GM23338 (cell line): Measurements from ENCODE around the gene HGFAC.

Experiments used
- CREB1 ChIP-seq: fragments of 250-450 bp; sonication (Bioruptor Pico); IDR thresholded peaks from 2 replicates; pipeline ENCODE4 v1.5.0; 2020; ENCODE audit warnings: low read depth, mild to moderate bottlenecking, moderate library complexity
- CTCF ChIP-seq, 2 experiments: fragments of 200-600 bp in 1 of 2; sonication (generic) in 1 of 2; conservative IDR thresholded peaks; 2 replicates each; pipeline versions ENCODE4 v1.5.1 to v1.6.1; 2016 to 2017; ENCODE audit warnings: antibody characterized with exemption in 2 of 2, low read depth in 2 of 2, mild to moderate bottlenecking in 2 of 2, moderate library complexity in 1 of 2
- ETS1 ChIP-seq: IDR thresholded peaks from 2 replicates; pipeline ENCODE4 v1.6.1; 2016; ENCODE audit warnings: antibody characterized with exemption
- EZH2 ChIP-seq: fragments of 200-600 bp; sonication (generic); IDR thresholded peaks from one replicate; pipeline ENCODE4 v1.8.0; 2017; ENCODE audit warnings: antibody characterized with exemption, mild to moderate bottlenecking, low read depth; ENCODE audit not compliant: unreplicated experiment
- EZH2phosphoT487 ChIP-seq: fragments of 200-600 bp; sonication (generic); IDR thresholded peaks from one replicate; pipeline ENCODE4 v1.8.1; 2018; ENCODE audit warnings: antibody characterized with exemption; ENCODE audit not compliant: unreplicated experiment
- JUNB ChIP-seq: IDR thresholded peaks from one replicate; pipeline ENCODE4 v1.6.1; 2016; ENCODE audit warnings: antibody characterized with exemption; ENCODE audit not compliant: unreplicated experiment
- NANOG ChIP-seq: IDR thresholded peaks from 2 replicates; pipeline ENCODE4 v1.6.1; 2016; ENCODE audit warnings: antibody characterized with exemption, borderline replicate concordance
- POLR2AphosphoS5 ChIP-seq: IDR thresholded peaks from 2 replicates; pipeline ENCODE4 v1.6.1; 2016; ENCODE audit warnings: antibody characterized with exemption, low read depth
- REST ChIP-seq: IDR thresholded peaks from one replicate; pipeline ENCODE4 v1.6.1; 2018; ENCODE audit warnings: antibody characterized with exemption; ENCODE audit not compliant: unreplicated experiment
- STAT1 ChIP-seq: IDR thresholded peaks from one replicate; pipeline ENCODE4 v1.6.1; 2016; ENCODE audit warnings: antibody characterized with exemption; ENCODE audit not compliant: unreplicated experiment
- ZNF114 ChIP-seq: fragments of 250-450 bp; sonication (Bioruptor Pico); IDR thresholded peaks from 2 replicates; pipeline ENCODE4 v1.5.0; 2020; ENCODE audit warnings: mild to moderate bottlenecking, moderate library complexity
- ZNF331 ChIP-seq: fragments of 250-450 bp; sonication (Bioruptor Pico); IDR thresholded peaks from 2 replicates; pipeline ENCODE4 v1.5.0; 2020; ENCODE audit warnings: low read depth, mild to moderate bottlenecking, moderate library complexity
- ZNF462 ChIP-seq: fragments of 250-450 bp; sonication (Bioruptor Pico); IDR thresholded peaks from 2 replicates; pipeline ENCODE4 v1.5.0; 2020; ENCODE audit warnings: mild to moderate bottlenecking, moderate library complexity

- TF ChIP-seq POLR2AphosphoS5 (no peak), CTCF (conservative IDR thresholded peaks at IDR 0.05; ENCODE audit: low read depth in 2 of 2) (no peak), EZH2 (no peak), JUNB (no peak), STAT1 (no peak), REST (no peak), CREB1 (no peak), ETS1 (no peak), EZH2phosphoT487 (no peak), NANOG (no peak), ZNF331 (CRISPR knock-in tag) (no peak), ZNF114 (CRISPR knock-in tag) (no peak), ZNF462 (CRISPR knock-in tag) (no peak)
These were observed 34.6 kb downstream of the HGFAC start for GRCh38 chr4:3476341-3476747.
